OCI-LY1 (cell line): Measurements from ENCODE around the gene PLIN5.

Source experiments
- H2AFZ ChIP-seq: fragments of 200-600 bp; sonication (generic), shearing (Covaris generic); 2 replicates; pipeline ENCODE4 v1.6.0; 2014; ENCODE audit warnings: antibody characterized with exemption, mild to moderate bottlenecking, low read length
- H3F3A ChIP-seq: fragments of 200-600 bp; sonication (generic), shearing (Covaris generic); 2 replicates; pipeline ENCODE4 v1.6.0; 2014; ENCODE audit warnings: mild to moderate bottlenecking, antibody characterized with exemption, low read length, moderate library complexity; ENCODE audit not compliant: insufficient read depth
- H3K27ac ChIP-seq: fragments of 200-600 bp; sonication (generic); 2 replicates; pipeline ENCODE4 v1.5.1; 2014; ENCODE audit warnings: low read length, mixed run types, mild to moderate bottlenecking, low read depth; ENCODE audit not compliant: poor library complexity, severe bottlenecking
- H3K27me3 ChIP-seq: fragments of 200-600 bp; sonication (generic); 2 replicates; pipeline ENCODE4 v1.6.0; 2014; ENCODE audit warnings: antibody characterized with exemption, mild to moderate bottlenecking, low read length, moderate library complexity; ENCODE audit not compliant: insufficient read depth
- H3K36me3 ChIP-seq: fragments of 200-600 bp; sonication (generic); 2 replicates; pipeline ENCODE4 v1.6.1; 2014; ENCODE audit warnings: mild to moderate bottlenecking, antibody characterized with exemption, low read length, moderate library complexity, mixed read lengths; ENCODE audit not compliant: insufficient read depth
- H3K4me1 ChIP-seq: fragments of 200-600 bp; sonication (generic); 2 replicates; pipeline ENCODE4 v1.5.1; 2014; ENCODE audit warnings: mild to moderate bottlenecking, low read length, moderate library complexity; ENCODE audit not compliant: insufficient read depth, severe bottlenecking
- H3K4me2 ChIP-seq: fragments of 200-600 bp; sonication (generic), shearing (Covaris generic); 2 replicates; pipeline ENCODE4 v1.6.1; 2014; ENCODE audit warnings: low read length
- H3K4me3 ChIP-seq: fragments of 200-600 bp; sonication (generic); 2 replicates; pipeline ENCODE4 v1.5.1; 2014; ENCODE audit warnings: low read length, low read depth, mild to moderate bottlenecking, mixed read lengths; ENCODE audit not compliant: poor library complexity, severe bottlenecking
- H3K79me2 ChIP-seq: fragments of 200-600 bp; shearing (Covaris generic); 2 replicates; pipeline ENCODE4 v1.6.1; 2016; ENCODE audit warnings: mixed run types, low read length, mixed read lengths; ENCODE audit not compliant: insufficient read depth
- H3K9ac ChIP-seq: fragments of 200-600 bp; sonication (generic), shearing (Covaris generic); 2 replicates; pipeline ENCODE4 v1.6.1; 2014; ENCODE audit warnings: mild to moderate bottlenecking, low read length, mixed read lengths
- H3K9me2 ChIP-seq: fragments of 200-600 bp; sonication (generic), shearing (Covaris generic); 2 replicates; pipeline ENCODE4 v1.6.1; 2014; ENCODE audit warnings: low read depth, mild to moderate bottlenecking, low read length, mixed read lengths
- H3K9me3 ChIP-seq: fragments of 200-600 bp; shearing (Covaris generic); 2 replicates; pipeline ENCODE4 v1.6.1; 2014; ENCODE audit warnings: low read length, mixed read lengths
- H4K20me1 ChIP-seq: fragments of 200-600 bp; sonication (generic), shearing (Covaris generic); 2 replicates; pipeline ENCODE4 v1.6.0; 2016; ENCODE audit warnings: mild to moderate bottlenecking, low read length; ENCODE audit not compliant: insufficient read depth
- EZH2 ChIP-seq: fragments of 200-600 bp; sonication (generic), shearing (Covaris generic); IDR thresholded peaks from 2 replicates; pipeline ENCODE4 v1.8.0; 2017; ENCODE audit warnings: borderline replicate concordance, mixed run types, mild to moderate bottlenecking, antibody characterized with exemption, low read length, moderate library complexity, mixed read lengths
- TF ChIP-seq, protein P1 (sequence below): fragments of 200-600 bp; sonication (generic), shearing (Covaris generic); IDR thresholded peaks from 2 replicates; pipeline ENCODE4 v1.5.1; 2017; ENCODE audit warnings: mild to moderate bottlenecking, antibody characterized with exemption, low read length, moderate library complexity, mixed read lengths

Gene PLIN5

GRCh38 chr19:4519172-4519496, 15.9 kb downstream of the PLIN5 start:
- no peaks in the 10 kb centered on the region for H3K4me1 ChIP-seq
- no peak overlapping the region for H3K27ac ChIP-seq
- H3K4me3 ChIP-seq, result no peak overlapping the region

DNA sequence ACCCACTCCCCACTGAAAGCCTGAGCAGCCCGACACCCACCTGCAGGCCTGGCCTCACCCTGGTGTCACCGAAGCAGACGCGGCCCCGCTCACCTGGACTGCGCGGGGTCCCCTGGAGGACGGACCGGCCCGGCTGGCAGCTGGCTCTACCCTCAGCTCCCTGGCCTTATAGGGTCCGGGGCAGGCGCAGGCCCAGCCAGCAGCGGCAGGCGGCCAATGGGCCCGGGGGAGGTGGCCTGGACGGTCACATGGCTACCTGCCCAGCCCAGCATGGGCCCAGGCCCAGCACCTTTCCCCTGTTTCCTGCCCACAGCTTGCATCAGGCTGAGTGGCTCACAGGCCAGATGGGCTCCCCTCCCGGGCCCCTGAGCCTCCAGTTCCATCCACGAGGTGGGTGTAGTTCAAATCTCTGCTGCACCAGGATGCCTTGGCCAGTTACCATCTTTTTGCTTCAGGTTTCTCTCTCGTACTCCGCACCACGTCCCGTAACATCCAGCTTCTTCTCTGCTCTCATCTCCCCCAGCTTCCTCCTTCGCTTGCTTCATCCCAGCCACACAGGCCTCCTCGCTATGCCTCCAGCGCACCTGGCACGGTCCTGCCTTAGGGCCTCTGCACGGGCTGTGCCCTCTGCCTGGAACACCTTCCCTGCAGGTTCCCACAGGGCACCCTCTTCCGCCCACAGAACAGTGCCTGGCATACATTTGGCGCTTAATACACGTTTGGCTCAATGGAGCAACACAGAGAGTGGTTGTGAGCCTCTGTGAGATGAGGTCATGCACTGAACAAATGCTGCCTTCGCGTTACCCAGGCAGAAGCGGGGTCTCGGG, 16.5 kb downstream of the PLIN5 start, which contains the start of gene PLIN4:
PLIN4 (minus strand) TSS at position 142 of the 827 bp plus-strand sequence. CDS start 214 bp downstream, outside the sequence.
- H3K4me3 ChIP-seq, result no peak within 1 kb of the TSS
- H3K36me3 ChIP-seq, result no peaks in the 10 kb centered on the region
- no peaks in the 10 kb centered on the region for H3F3A ChIP-seq
- H3K9ac ChIP-seq, result no peak within 1 kb of the TSS
- no peaks in the 10 kb centered on the region for H3K4me1 ChIP-seq
- no peaks in the 10 kb centered on the region for H3K9me2 ChIP-seq
- no peaks in the 10 kb centered on the region for H3K79me2 ChIP-seq
- H4K20me1 ChIP-seq, result no peaks in the 10 kb centered on the region
- no peak within 1 kb of the TSS for H2AFZ ChIP-seq
- TF ChIP-seq EZH2, result no peak
- no peak within 1 kb of the TSS for H3K27ac ChIP-seq
- no peaks in the 10 kb centered on the region for H3K9me3 ChIP-seq
- no peaks in the 10 kb centered on the region for H3K27me3 ChIP-seq
- no peak within 1 kb of the TSS for H3K4me2 ChIP-seq

More at GRCh38 chr19:4519172-4519496, 15.9 kb downstream of the PLIN5 start:
- Histone ChIP-seq H4K20me1 (no peaks in the 10 kb centered on the region), H3F3A (no peaks in the 10 kb centered on the region), H3K9me2 (no peaks in the 10 kb centered on the region), H3K9ac (no peak overlapping the region), H3K27me3 (no peaks in the 10 kb centered on the region), H3K4me2 (no peak overlapping the region), H3K9me3 (no peaks in the 10 kb centered on the region), H3K79me2 (no peaks in the 10 kb centered on the region), H3K36me3 (no peaks in the 10 kb centered on the region), H2AFZ (no peak overlapping the region)
- no peak for TF ChIP-seq EZH2
- TF ChIP-seq, protein P1, sequence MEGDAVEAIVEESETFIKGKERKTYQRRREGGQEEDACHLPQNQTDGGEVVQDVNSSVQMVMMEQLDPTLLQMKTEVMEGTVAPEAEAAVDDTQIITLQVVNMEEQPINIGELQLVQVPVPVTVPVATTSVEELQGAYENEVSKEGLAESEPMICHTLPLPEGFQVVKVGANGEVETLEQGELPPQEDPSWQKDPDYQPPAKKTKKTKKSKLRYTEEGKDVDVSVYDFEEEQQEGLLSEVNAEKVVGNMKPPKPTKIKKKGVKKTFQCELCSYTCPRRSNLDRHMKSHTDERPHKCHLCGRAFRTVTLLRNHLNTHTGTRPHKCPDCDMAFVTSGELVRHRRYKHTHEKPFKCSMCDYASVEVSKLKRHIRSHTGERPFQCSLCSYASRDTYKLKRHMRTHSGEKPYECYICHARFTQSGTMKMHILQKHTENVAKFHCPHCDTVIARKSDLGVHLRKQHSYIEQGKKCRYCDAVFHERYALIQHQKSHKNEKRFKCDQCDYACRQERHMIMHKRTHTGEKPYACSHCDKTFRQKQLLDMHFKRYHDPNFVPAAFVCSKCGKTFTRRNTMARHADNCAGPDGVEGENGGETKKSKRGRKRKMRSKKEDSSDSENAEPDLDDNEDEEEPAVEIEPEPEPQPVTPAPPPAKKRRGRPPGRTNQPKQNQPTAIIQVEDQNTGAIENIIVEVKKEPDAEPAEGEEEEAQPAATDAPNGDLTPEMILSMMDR, result no peak

DNA sequence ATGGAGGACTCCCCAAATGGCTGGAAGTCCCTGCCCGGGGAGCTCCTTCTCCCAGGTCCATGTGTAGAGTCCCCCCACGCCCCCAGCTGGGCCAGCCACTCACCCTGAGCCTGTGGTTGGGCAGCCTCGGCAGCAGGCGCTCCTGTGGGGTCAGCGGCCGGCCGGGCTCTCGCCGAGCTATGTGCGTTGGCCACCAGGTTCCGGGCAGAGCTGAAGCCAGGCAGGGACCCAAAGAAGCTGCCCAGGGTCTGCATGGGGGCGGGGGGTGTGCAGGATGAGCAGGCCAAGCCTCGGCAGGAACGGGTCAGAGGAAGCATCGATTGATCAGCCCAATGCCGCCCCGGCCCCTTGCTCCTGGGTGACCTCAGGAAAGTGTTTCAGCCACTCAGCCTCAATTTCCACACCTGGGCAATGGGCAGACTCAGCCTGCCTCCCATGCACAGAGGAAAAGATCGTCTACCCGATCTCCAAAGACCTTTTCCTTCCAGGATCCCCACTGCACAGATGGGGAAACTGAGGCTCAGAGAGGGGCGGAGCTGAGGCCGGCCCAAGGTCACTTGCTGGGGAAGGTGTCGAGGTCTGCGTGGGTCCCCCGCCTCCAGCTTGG, 17.5 kb downstream of the PLIN5 start:
- Histone ChIP-seq H3K36me3 (no peaks in the 10 kb centered on the region), H3K27me3 (no peaks in the 10 kb centered on the region), H3K9me2 (no peaks in the 10 kb centered on the region), H3K79me2 (no peaks in the 10 kb centered on the region), H3K4me2 (no peak overlapping the region), H3K9me3 (no peaks in the 10 kb centered on the region), H3K4me3 (no peak overlapping the region), H3K9ac (no peak overlapping the region), H3K27ac (no peak overlapping the region), H4K20me1 (no peaks in the 10 kb centered on the region), H2AFZ (no peak overlapping the region), H3F3A (no peaks in the 10 kb centered on the region), H3K4me1 (no peaks in the 10 kb centered on the region)
- TF ChIP-seq EZH2, result no peak
- TF ChIP-seq, protein P1, result no peak
